ENCODE measurements around the gene ATP5IF1. TPM values are rescaled to one million over a fixed set of nuclear protein-coding genes. Genes with fewer than 3 reads are reported as not detected.

ATP5IF1 gene
- total and polyA plus RNA-seq, 10 of the 15 experiments (the other 5 are each of a cell fraction or from before 2014, with no cell fraction given): 253 to 1,210 (median 418) TPM

DNA sequence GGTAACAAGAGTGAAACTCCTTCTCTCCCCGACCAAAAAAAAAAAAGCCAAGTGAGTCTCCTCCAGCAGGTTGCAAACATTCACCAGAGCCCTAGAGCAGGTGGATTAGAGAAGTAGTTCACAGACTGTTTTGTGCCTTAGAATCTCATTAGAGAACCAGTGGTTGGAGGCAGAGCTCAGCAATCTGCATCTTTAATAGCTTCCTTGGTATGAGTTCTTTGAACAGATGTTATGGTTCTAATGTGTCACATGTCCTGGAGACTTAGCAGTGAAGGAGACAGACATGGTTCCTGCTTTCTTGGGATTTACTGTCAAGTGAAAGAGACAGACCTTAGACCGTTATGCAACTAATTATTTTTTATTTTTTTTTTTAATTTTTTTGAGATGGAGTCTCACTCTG is 50.2 kb downstream of the ATP5IF1 start (continued):
- no peak for TF ChIP-seq SUPT20H (IDR thresholded peaks at IDR 0.05; ENCODE audit: borderline replicate concordance, control insufficient read depth, low read depth, low read length)
- no peak for TF ChIP-seq MYB (IDR thresholded peaks at IDR 0.05; ENCODE audit: borderline replicate concordance, low read depth, low read length)
- TF ChIP-seq STAT1 (conservative IDR thresholded peaks at IDR 0.05): no peak
- TF ChIP-seq, protein P1, sequence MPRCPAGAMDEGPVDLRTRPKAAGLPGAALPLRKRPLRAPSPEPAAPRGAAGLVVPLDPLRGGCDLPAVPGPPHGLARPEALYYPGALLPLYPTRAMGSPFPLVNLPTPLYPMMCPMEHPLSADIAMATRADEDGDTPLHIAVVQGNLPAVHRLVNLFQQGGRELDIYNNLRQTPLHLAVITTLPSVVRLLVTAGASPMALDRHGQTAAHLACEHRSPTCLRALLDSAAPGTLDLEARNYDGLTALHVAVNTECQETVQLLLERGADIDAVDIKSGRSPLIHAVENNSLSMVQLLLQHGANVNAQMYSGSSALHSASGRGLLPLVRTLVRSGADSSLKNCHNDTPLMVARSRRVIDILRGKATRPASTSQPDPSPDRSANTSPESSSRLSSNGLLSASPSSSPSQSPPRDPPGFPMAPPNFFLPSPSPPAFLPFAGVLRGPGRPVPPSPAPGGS (IDR thresholded peaks at IDR 0.05; ENCODE audit: borderline replicate concordance, insufficient read depth, low read depth, low read length, poor library complexity, severe bottlenecking): no peak

Other genes starting within 250 kb of the ATP5IF1 start
- gene EYA3, start 147.5 kb upstream of the ATP5IF1 start, total RNA-seq (2014; rRNA removed): 18.3 and 19.0 TPM in 2 replicates
- gene EYA3, start 147.5 kb upstream of the ATP5IF1 start, total RNA-seq (2014; rRNA removed; fragmentation: Illumina TruSeq; extraction: Trizol): 28.1 and 28.2 TPM in 2 replicates
- gene EYA3, start 147.5 kb upstream of the ATP5IF1 start, total RNA-seq (2021): 28.5 and 29.6 TPM in 2 replicates
- gene EYA3, start 147.5 kb upstream of the ATP5IF1 start, polyA plus RNA-seq (2011; rRNA removed): 46.6 and 48.9 TPM in 2 replicates
- 28.1 and 33.0 TPM in 2 replicates for gene EYA3, start 147.5 kb upstream of the ATP5IF1 start, polyA plus RNA-seq (2014; fragmentation: Illumina TruSeq; extraction: Trizol)
- 10 to 100 TPM; 13.0 to 15.6 TPM for gene EYA3, start 147.5 kb upstream of the ATP5IF1 start, polyA plus RNA-seq (2014; fragmentation: Nextera tagmentation; extraction: Ambion mirVana)
- 19.8 and 20.1 TPM in 2 replicates for gene EYA3, start 147.5 kb upstream of the ATP5IF1 start, polyA plus RNA-seq (2014; rRNA removed)
- gene EYA3, start 147.5 kb upstream of the ATP5IF1 start, polyA plus RNA-seq (2016; fragmentation: Nextera tagmentation; extraction: Ambion mirVana): 10 to 100 TPM; 22.6 to 24.2 TPM
- gene PTAFR, start 59.4 kb upstream of the ATP5IF1 start, total RNA-seq (2014; rRNA removed): 18.1 and 23.9 TPM in 2 replicates
- gene PTAFR, start 59.4 kb upstream of the ATP5IF1 start, total RNA-seq (2014; rRNA removed; fragmentation: Illumina TruSeq; extraction: Trizol): 20.1 and 20.2 TPM in 2 replicates
- 25.5 and 28.4 TPM in 2 replicates for gene PTAFR, start 59.4 kb upstream of the ATP5IF1 start, total RNA-seq (2021)
- 167 and 251 TPM in 2 replicates for gene PTAFR, start 59.4 kb upstream of the ATP5IF1 start, polyA plus RNA-seq (2011; rRNA removed)
- 30.6 and 31.1 TPM in 2 replicates for gene PTAFR, start 59.4 kb upstream of the ATP5IF1 start, polyA plus RNA-seq (2014; fragmentation: Illumina TruSeq; extraction: Trizol)
- 10 to 100 TPM; 29.8 to 57.7 TPM for gene PTAFR, start 59.4 kb upstream of the ATP5IF1 start, polyA plus RNA-seq (2014; fragmentation: Nextera tagmentation; extraction: Ambion mirVana)
- gene PTAFR, start 59.4 kb upstream of the ATP5IF1 start, polyA plus RNA-seq (2014; rRNA removed): 25.5 and 31.3 TPM in 2 replicates
- 10 to 100 TPM; 17.5 to 18.2 TPM for gene PTAFR, start 59.4 kb upstream of the ATP5IF1 start, polyA plus RNA-seq (2016; fragmentation: Nextera tagmentation; extraction: Ambion mirVana)
- 91.2 and 109 TPM in 2 replicates for gene DNAJC8, start 3.1 kb upstream of the ATP5IF1 start, total RNA-seq (2014; rRNA removed)
- 152 and 155 TPM in 2 replicates for gene DNAJC8, start 3.1 kb upstream of the ATP5IF1 start, total RNA-seq (2014; rRNA removed; fragmentation: Illumina TruSeq; extraction: Trizol)
- gene DNAJC8, start 3.1 kb upstream of the ATP5IF1 start, total RNA-seq (2021): 109 and 111 TPM in 2 replicates
- 137 and 176 TPM in 2 replicates for gene DNAJC8, start 3.1 kb upstream of the ATP5IF1 start, polyA plus RNA-seq (2011; rRNA removed)
- gene DNAJC8, start 3.1 kb upstream of the ATP5IF1 start, polyA plus RNA-seq (2014; fragmentation: Illumina TruSeq; extraction: Trizol): 251 and 323 TPM in 2 replicates
- 100 to 1,000 TPM; 209 to 296 TPM for gene DNAJC8, start 3.1 kb upstream of the ATP5IF1 start, polyA plus RNA-seq (2014; fragmentation: Nextera tagmentation; extraction: Ambion mirVana)
- gene DNAJC8, start 3.1 kb upstream of the ATP5IF1 start, polyA plus RNA-seq (2014; rRNA removed): 95.0 and 106 TPM in 2 replicates
- 100 to 1,000 TPM; 149 to 155 TPM for gene DNAJC8, start 3.1 kb upstream of the ATP5IF1 start, polyA plus RNA-seq (2016; fragmentation: Nextera tagmentation; extraction: Ambion mirVana)
- 18.3 and 22.1 TPM in 2 replicates for gene SESN2, start 23.4 kb downstream of the ATP5IF1 start, total RNA-seq (2014; rRNA removed)
- gene SESN2, start 23.4 kb downstream of the ATP5IF1 start, total RNA-seq (2014; rRNA removed; fragmentation: Illumina TruSeq; extraction: Trizol): 7.6 and 8.6 TPM in 2 replicates
- 21.7 and 23.9 TPM in 2 replicates for gene SESN2, start 23.4 kb downstream of the ATP5IF1 start, total RNA-seq (2021)
- 7.0 and 16.7 TPM in 2 replicates for gene SESN2, start 23.4 kb downstream of the ATP5IF1 start, polyA plus RNA-seq (2011; rRNA removed)
- gene SESN2, start 23.4 kb downstream of the ATP5IF1 start, polyA plus RNA-seq (2014; fragmentation: Illumina TruSeq; extraction: Trizol): 6.9 and 13.4 TPM in 2 replicates
- 1 to 10 TPM; 1.5 to 2.7 TPM for gene SESN2, start 23.4 kb downstream of the ATP5IF1 start, polyA plus RNA-seq (2014; fragmentation: Nextera tagmentation; extraction: Ambion mirVana)
- 19.0 and 21.7 TPM in 2 replicates for gene SESN2, start 23.4 kb downstream of the ATP5IF1 start, polyA plus RNA-seq (2014; rRNA removed)
- 10 to 100 TPM; 33.0 to 40.9 TPM for gene SESN2, start 23.4 kb downstream of the ATP5IF1 start, polyA plus RNA-seq (2016; fragmentation: Nextera tagmentation; extraction: Ambion mirVana)
- 24.1 and 24.9 TPM in 2 replicates for gene MED18, start 92.9 kb downstream of the ATP5IF1 start, total RNA-seq (2014; rRNA removed)
- 21.2 and 23.9 TPM in 2 replicates for gene MED18, start 92.9 kb downstream of the ATP5IF1 start, total RNA-seq (2014; rRNA removed; fragmentation: Illumina TruSeq; extraction: Trizol)
- gene MED18, start 92.9 kb downstream of the ATP5IF1 start, total RNA-seq (2021): 19.3 and 21.9 TPM in 2 replicates
- gene MED18, start 92.9 kb downstream of the ATP5IF1 start, polyA plus RNA-seq (2011; rRNA removed): 42.2 and 45.7 TPM in 2 replicates
- gene MED18, start 92.9 kb downstream of the ATP5IF1 start, polyA plus RNA-seq (2014; fragmentation: Illumina TruSeq; extraction: Trizol): 28.1 and 33.5 TPM in 2 replicates
- 10 to 100 TPM; 31.3 to 33.3 TPM for gene MED18, start 92.9 kb downstream of the ATP5IF1 start, polyA plus RNA-seq (2014; fragmentation: Nextera tagmentation; extraction: Ambion mirVana)
- gene MED18, start 92.9 kb downstream of the ATP5IF1 start, polyA plus RNA-seq (2014; rRNA removed): 20.9 and 22.1 TPM in 2 replicates
- 10 to 100 TPM; 23.1 to 25.7 TPM for gene MED18, start 92.9 kb downstream of the ATP5IF1 start, polyA plus RNA-seq (2016; fragmentation: Nextera tagmentation; extraction: Ambion mirVana)
- gene PHACTR4, start 133.6 kb downstream of the ATP5IF1 start, total RNA-seq (2014; rRNA removed): 10.1 and 10.4 TPM in 2 replicates
- 12.4 and 13.1 TPM in 2 replicates for gene PHACTR4, start 133.6 kb downstream of the ATP5IF1 start, total RNA-seq (2014; rRNA removed; fragmentation: Illumina TruSeq; extraction: Trizol)
- gene PHACTR4, start 133.6 kb downstream of the ATP5IF1 start, total RNA-seq (2021): 25.4 and 28.7 TPM in 2 replicates
- gene PHACTR4, start 133.6 kb downstream of the ATP5IF1 start, polyA plus RNA-seq (2011; rRNA removed): 9.1 and 10.4 TPM in 2 replicates
- 34.2 and 37.7 TPM in 2 replicates for gene PHACTR4, start 133.6 kb downstream of the ATP5IF1 start, polyA plus RNA-seq (2014; fragmentation: Illumina TruSeq; extraction: Trizol)
- 1 to 10 TPM; 8.9 to 9.3 TPM for gene PHACTR4, start 133.6 kb downstream of the ATP5IF1 start, polyA plus RNA-seq (2014; fragmentation: Nextera tagmentation; extraction: Ambion mirVana)
- 12.5 and 12.9 TPM in 2 replicates for gene PHACTR4, start 133.6 kb downstream of the ATP5IF1 start, polyA plus RNA-seq (2014; rRNA removed)
- 10 to 100 TPM; 16.9 to 19.0 TPM for gene PHACTR4, start 133.6 kb downstream of the ATP5IF1 start, polyA plus RNA-seq (2016; fragmentation: Nextera tagmentation; extraction: Ambion mirVana)